Activated CD8-positive, alpha-beta T cell treated with anti-CD3 and anti-CD28 coated beads for 36 hours (primary cell): ENCODE measurements around the gene ACSL4. TPM values are rescaled to one million over a fixed set of nuclear protein-coding genes. Genes with fewer than 3 reads are reported as not detected.

Source experiments
- ATAC-seq: fragments of 200-7000 bp; cut with Tn5 transposase; one replicate; pipeline ENCODE4 v1.10.0; 2021; ENCODE audit warnings: mild to moderate bottlenecking, moderate library complexity
- CTCF ChIA-PET: fragments of 350-600 bp; sonication (Branson Sonifier 250); formaldehyde crosslinking; loops from one replicate; lab custom pipeline; 2021; ENCODE audit warnings: antibody characterized with exemption; lab: Charles Lee
- POLR2A ChIA-PET: fragments of 350-600 bp; sonication (Branson Sonifier 250); formaldehyde crosslinking; loops from one replicate; lab custom pipeline; 2021; ENCODE audit warnings: antibody characterized with exemption; lab: Charles Lee
- DNase-seq: peaks from one replicate; pipeline ENCODE4 v3.0.0-alpha.2; 2020
- H3K27ac Mint-ChIP-seq: one replicate; pipeline ENCODE4 v1.8.0; 2021; ENCODE audit warnings: mild to moderate bottlenecking, mixed read lengths
- H3K27me3 Mint-ChIP-seq: one replicate; pipeline ENCODE4 v1.8.0; 2021; ENCODE audit warnings: mixed read lengths
- H3K36me3 Mint-ChIP-seq: one replicate; pipeline ENCODE4 v1.8.0; 2021; ENCODE audit warnings: low read depth, mixed read lengths
- H3K4me1 Mint-ChIP-seq: one replicate; pipeline ENCODE4 v1.8.0; 2021; ENCODE audit warnings: low read depth, mixed read lengths
- H3K4me3 Mint-ChIP-seq: one replicate; pipeline ENCODE4 v1.8.0; 2021; ENCODE audit warnings: mild to moderate bottlenecking, moderate library complexity, mixed read lengths
- H3K9me3 Mint-ChIP-seq: one replicate; pipeline ENCODE4 v1.8.0; 2021; ENCODE audit warnings: mixed read lengths
- CTCF ChIP-seq: fragments of 200-600 bp; IDR thresholded peaks from one replicate; pipeline ENCODE4 v1.8.0; 2022; ENCODE audit warnings: antibody characterized with exemption, mild to moderate bottlenecking
- intact Hi-C: fragments of 100-400 bp; cut with micrococcal nuclease; formaldehyde crosslinking; loops from one replicate; pipeline ENCODE4 v1.10.0; 2022
- total RNA-seq, 2 experiments: library from RNA; stranded (reverse); gene quantifications; one replicate each; pipeline ENCODE4 v1.2.3, GENCODE V29; 2021

Gene ACSL4
- total RNA-seq, result 10 to 100 TPM; 63.1 to 64.0 TPM

GRCh38 chrX:109732807-109733612 is at the start of gene ACSL4:
ACSL4 (minus strand) TSS chrX:109733257; CDS start chrX:109683363, 49,894 bp downstream.
- POLR2A ChIA-PET, result interaction anchor here (0.8 to 1.2 kb wide), 4 partner anchors 15 to 108 kb away, joined by 3 read pairs; no protein-coding TSS in a partner anchor
- no peak for TF ChIP-seq CTCF
- Mint-ChIP-seq H3K4me3 (peak within 1 kb of the TSS; percentile 98), H3K36me3 (peaks cover 21% of the 10 kb centered on the region), H3K4me1 (peaks cover 26% of the 10 kb centered on the region), H3K9me3 (no peaks in the 10 kb centered on the region), H3K27ac (peak within 1 kb of the TSS; percentile 100), H3K27me3 (no peaks in the 10 kb centered on the region)
- DNase-seq (peak; percentile 86), ATAC-seq (peak; percentile 78)
- CTCF ChIA-PET, result interaction anchor here (0.8 to 1.9 kb wide), 2 partner anchors 20 to 124 kb away, joined by 3 to 8 read pairs; no protein-coding TSS in a partner anchor
- intact Hi-C loops, result loop anchor here (5.0 kb wide), 2 partner anchors 49 to 109 kb away; no protein-coding TSS in a partner anchor

GRCh38 chrX:109777749-109778148 is 44.7 kb upstream of the ACSL4 start:
- Mint-ChIP-seq H3K9me3 (no peaks in the 10 kb centered on the region), H3K4me3 (no peak overlapping the region), H3K4me1 (peaks cover 13% of the 10 kb centered on the region), H3K27ac (no peak overlapping the region), H3K27me3 (no peaks in the 10 kb centered on the region), H3K36me3 (no peaks in the 10 kb centered on the region)
- DNase-seq (no peak), ATAC-seq (no peak)
- POLR2A ChIA-PET, result no interaction called here
- intact Hi-C loops, result loop anchor here (10.0 kb wide), 1 partner anchor 77 kb away; no protein-coding TSS in a partner anchor
- TF ChIP-seq CTCF, result no peak
- CTCF ChIA-PET, result no interaction called here

DNA sequence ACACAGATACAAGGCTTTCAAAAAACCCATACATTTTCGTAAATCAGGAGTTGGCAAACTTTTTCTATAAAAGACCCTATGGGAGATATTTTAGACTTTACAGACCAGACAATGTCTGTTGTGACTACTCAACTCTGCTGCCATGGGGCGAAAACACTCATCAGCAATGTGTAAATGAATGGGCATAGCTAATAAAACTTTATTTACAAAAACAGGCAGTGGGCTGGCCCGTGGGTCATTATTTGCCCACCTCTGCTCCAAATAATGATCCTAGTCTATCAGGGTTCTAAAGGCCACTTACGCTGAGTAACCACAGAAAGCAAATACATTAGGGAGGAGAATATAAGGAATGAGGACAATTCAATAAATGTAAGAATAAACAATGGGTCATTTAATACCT is 43.9 kb upstream of the ACSL4 start:
- intact Hi-C loops, result loop anchor here (10.0 kb wide), 1 partner anchor 78 kb away; no protein-coding TSS in a partner anchor
- Mint-ChIP-seq H3K27me3 (no peaks in the 10 kb centered on the region), H3K4me3 (no peak overlapping the region), H3K4me1 (peaks cover 9% of the 10 kb centered on the region), H3K9me3 (no peaks in the 10 kb centered on the region), H3K36me3 (no peaks in the 10 kb centered on the region), H3K27ac (no peak overlapping the region)
- no peak for TF ChIP-seq CTCF
- CTCF ChIA-PET, result no interaction called here
- no peak for ATAC-seq
- POLR2A ChIA-PET, result no interaction called here
- no peak for DNase-seq

DNA sequence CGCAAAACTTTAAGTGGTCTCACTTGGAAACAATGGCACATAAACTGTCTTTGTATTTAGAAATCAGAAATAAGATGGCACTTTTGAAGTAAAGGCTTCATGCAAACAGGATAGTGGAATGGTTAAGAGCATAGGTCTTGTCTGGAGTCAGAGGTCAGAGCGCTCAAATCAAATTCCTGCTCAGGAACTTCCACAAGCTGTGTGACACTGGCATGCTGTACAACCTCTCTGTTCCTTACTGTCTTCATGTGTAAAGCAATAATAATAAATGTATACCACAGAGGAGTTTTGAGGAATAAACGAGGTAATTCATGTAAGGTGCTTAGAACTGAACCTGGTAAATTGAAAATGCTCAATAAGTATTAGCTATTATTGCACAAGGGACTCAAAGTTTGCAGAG is 43.4 kb upstream of the ACSL4 start:
- intact Hi-C loops, result loop anchor here (10.0 kb wide), 1 partner anchor 78 kb away; no protein-coding TSS in a partner anchor
- CTCF ChIA-PET, result no interaction called here
- Mint-ChIP-seq H3K27me3 (no peaks in the 10 kb centered on the region), H3K9me3 (no peaks in the 10 kb centered on the region), H3K27ac (no peak overlapping the region), H3K4me1 (peaks cover 9% of the 10 kb centered on the region), H3K4me3 (no peak overlapping the region), H3K36me3 (no peaks in the 10 kb centered on the region)
- DNase-seq, result no peak
- POLR2A ChIA-PET, result no interaction called here
- ATAC-seq, result no peak
- TF ChIP-seq CTCF, result no peak

DNA sequence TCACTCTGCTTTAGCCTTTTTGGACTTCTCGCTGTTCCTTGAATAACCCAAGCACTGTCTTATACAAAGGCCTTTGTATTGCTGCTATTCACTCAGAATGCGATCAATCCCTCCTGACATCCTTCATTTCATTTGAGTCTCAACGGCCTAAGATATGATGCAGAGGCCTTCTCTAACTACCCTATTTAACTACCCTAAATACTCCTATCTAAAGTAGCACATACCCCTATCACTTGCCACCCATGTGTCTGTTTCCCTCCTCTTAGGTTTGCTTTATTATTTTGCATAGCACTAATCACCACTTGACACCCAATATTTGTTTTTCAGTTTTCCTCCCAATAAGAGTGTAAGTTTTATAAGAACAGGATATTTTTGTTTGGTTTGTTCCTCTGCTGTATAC is 42.3 kb upstream of the ACSL4 start:
- no peaks in the 10 kb centered on the region for H3K9me3 Mint-ChIP-seq
- CTCF ChIA-PET, result no interaction called here
- H3K36me3 Mint-ChIP-seq, result no peaks in the 10 kb centered on the region
- no peaks in the 10 kb centered on the region for H3K27me3 Mint-ChIP-seq
- no peak for ATAC-seq
- peak overlapping the region; percentile 38 for H3K27ac Mint-ChIP-seq
- peaks cover 7% of the 10 kb centered on the region for H3K4me1 Mint-ChIP-seq
- DNase-seq, result no peak
- H3K4me3 Mint-ChIP-seq, result no peak overlapping the region
- POLR2A ChIA-PET, result no interaction called here
- no peak for TF ChIP-seq CTCF
- intact Hi-C loops, result loop anchor here (10.0 kb wide), 1 partner anchor 79 kb away; no protein-coding TSS in a partner anchor
